Neural progenitor cell (in vitro differentiated cells): ENCODE results near the gene ISCA1. TPM values are rescaled to one million over a fixed set of nuclear protein-coding genes. Genes with fewer than 3 reads are reported as not detected.

Source experiments
- DNase-seq: peaks from one replicate; pipeline ENCODE4 v3.0.0-alpha.2; 2016; ENCODE audit warnings: low spot score
- H2AFZ ChIP-seq: fragments of 200-600 bp; sonication (generic); replicated peaks from 2 replicates; pipeline ENCODE4 v1.6.1; 2016; ENCODE audit warnings: antibody characterized with exemption
- H3F3A ChIP-seq: fragments of 200-600 bp; sonication (generic); 2 replicates; pipeline ENCODE4 v1.6.1; 2016; ENCODE audit warnings: antibody characterized with exemption, low read depth
- H3K27ac ChIP-seq: fragments of 200-600 bp; sonication (generic); 2 replicates; pipeline ENCODE4 v1.5.1; 2016; ENCODE audit warnings: mild to moderate bottlenecking
- H3K27me3 ChIP-seq: fragments of 200-600 bp; sonication (generic); 2 replicates; pipeline ENCODE4 v1.6.1; 2016; ENCODE audit warnings: mild to moderate bottlenecking, moderate library complexity
- H3K36me3 ChIP-seq: fragments of 200-600 bp; sonication (generic); 2 replicates; pipeline ENCODE4 v1.5.1; 2016
- H3K4me1 ChIP-seq: fragments of 200-600 bp; sonication (generic); 2 replicates; pipeline ENCODE4 v1.6.1; 2016; ENCODE audit warnings: mixed run types
- H3K4me2 ChIP-seq: fragments of 200-600 bp; sonication (generic); 2 replicates; pipeline ENCODE4 v1.6.1; 2016
- H3K4me3 ChIP-seq: fragments of 200-600 bp; sonication (generic); 2 replicates; pipeline ENCODE4 v1.5.1; 2016
- H3K79me2 ChIP-seq: fragments of 200-600 bp; sonication (generic); 2 replicates; pipeline ENCODE4 v1.6.1; 2016; ENCODE audit warnings: low read depth
- H3K9ac ChIP-seq: fragments of 200-600 bp; sonication (generic); 2 replicates; pipeline ENCODE4 v1.6.1; 2016
- H3K9me3 ChIP-seq: fragments of 200-600 bp; sonication (generic); 2 replicates; pipeline ENCODE4 v1.5.1; 2016; ENCODE audit warnings: low read depth
- H4K20me1 ChIP-seq: fragments of 200-600 bp; sonication (generic); 2 replicates; pipeline ENCODE4 v1.6.1; 2016; ENCODE audit warnings: low read depth
- H3K27ac Mint-ChIP-seq: 3 replicates; pipeline ENCODE4 v1.8.0; 2021; ENCODE audit warnings: mixed read lengths
- H3K27me3 Mint-ChIP-seq: 2 replicates; pipeline ENCODE4 v1.8.0; 2022; ENCODE audit warnings: low read depth, mild to moderate bottlenecking, inconsistent platforms, moderate library complexity, mixed read lengths; ENCODE audit not compliant: insufficient read depth
- H3K36me3 Mint-ChIP-seq: 3 replicates; pipeline ENCODE4 v1.8.0; 2021; ENCODE audit warnings: mixed read lengths
- H3K4me1 Mint-ChIP-seq: 3 replicates; pipeline ENCODE4 v1.8.0; 2021; ENCODE audit warnings: mixed read lengths
- H3K4me3 Mint-ChIP-seq: 3 replicates; pipeline ENCODE4 v1.8.0; 2021; ENCODE audit warnings: mild to moderate bottlenecking, moderate library complexity, mixed read lengths
- H3K9me3 Mint-ChIP-seq: 3 replicates; pipeline ENCODE4 v1.8.0; 2020; ENCODE audit warnings: mixed read lengths
- CTCF ChIP-seq: fragments of 200-600 bp; sonication (generic); IDR thresholded peaks from 2 replicates; pipeline ENCODE4 v1.5.1; 2017; ENCODE audit warnings: antibody characterized with exemption, mild to moderate bottlenecking
- EZH2 ChIP-seq: fragments of 200-600 bp; sonication (generic); IDR thresholded peaks from 2 replicates; pipeline ENCODE4 v1.6.1; 2017; ENCODE audit warnings: antibody characterized with exemption, mild to moderate bottlenecking, moderate library complexity
- EZH2phosphoT487 ChIP-seq: fragments of 200-600 bp; sonication (generic); IDR thresholded peaks from 2 replicates; pipeline ENCODE4 v1.6.1; 2017; ENCODE audit warnings: antibody characterized with exemption
- total RNA-seq: library from RNA; depleted of rRNA; stranded (reverse); fragments of >200 nt; gene quantifications from 2 replicates; pipeline ENCODE4 v1.2.3, GENCODE V29; 2015; ENCODE audit warnings: low replicate concordance

Gene ISCA1
- total RNA-seq, 1 donor from 2014 or later, result 42.9 TPM

GRCh38 chr9:86272221-86272620 lies 10.1 kb downstream of the ISCA1 start:
- no peaks in the 10 kb centered on the region for H3K27me3 ChIP-seq
- Mint-ChIP-seq H3K27me3 (peaks cover 2% of the 10 kb centered on the region), H3K36me3 (peaks cover 30% of the 10 kb centered on the region), H3K4me1 (peaks cover 5% of the 10 kb centered on the region), H3K4me3 (no peak overlapping the region), H3K27ac (no peak overlapping the region), H3K9me3 (peaks cover 11% of the 10 kb centered on the region)
- no peak overlapping the region for H3K27ac ChIP-seq
- peaks cover 14% of the 10 kb centered on the region for H3K79me2 ChIP-seq
- H3K4me1 ChIP-seq, result no peaks in the 10 kb centered on the region
- H2AFZ ChIP-seq, result no peak overlapping the region
- TF ChIP-seq EZH2phosphoT487, result no peak
- no peak for TF ChIP-seq CTCF
- no peak for TF ChIP-seq EZH2
- peaks cover 3% of the 10 kb centered on the region for H3K36me3 ChIP-seq
- H3F3A ChIP-seq, result no peaks in the 10 kb centered on the region
- no peak for DNase-seq
- H3K4me2 ChIP-seq, result no peak overlapping the region
- H3K9me3 ChIP-seq, result no peaks in the 10 kb centered on the region
- H3K9ac ChIP-seq, result no peak overlapping the region
- peaks cover 8% of the 10 kb centered on the region for H4K20me1 ChIP-seq
- no peak overlapping the region for H3K4me3 ChIP-seq

DNA sequence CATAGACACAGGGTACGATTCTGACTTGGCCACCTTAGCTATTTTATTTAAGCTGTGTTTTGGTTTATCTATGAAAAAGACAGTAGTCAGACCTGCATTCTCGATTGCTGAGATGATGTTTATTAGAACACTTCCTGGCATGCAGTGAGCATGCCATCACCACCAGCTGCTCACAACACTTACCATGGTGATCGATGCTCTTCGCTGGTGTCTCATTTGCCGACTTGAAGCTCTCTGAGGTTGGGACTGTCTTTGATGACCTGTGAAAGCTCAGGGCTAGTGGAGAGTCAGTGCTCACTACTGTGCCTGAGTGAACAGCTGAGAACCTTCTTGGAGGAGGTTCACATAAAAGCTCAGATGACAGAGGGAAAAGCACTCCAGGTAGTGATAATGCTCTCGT lies 18.5 kb downstream of the ISCA1 start:
- Histone ChIP-seq H3K27ac (no peak overlapping the region), H3K4me2 (no peak overlapping the region), H3K27me3 (no peaks in the 10 kb centered on the region), H3K9ac (no peak overlapping the region), H2AFZ (no peak overlapping the region), H3K9me3 (no peaks in the 10 kb centered on the region), H4K20me1 (peaks cover 3% of the 10 kb centered on the region), H3K4me1 (peaks cover 14% of the 10 kb centered on the region), H3K4me3 (no peak overlapping the region), H3K36me3 (no peaks in the 10 kb centered on the region), H3K79me2 (no peaks in the 10 kb centered on the region), H3F3A (peaks cover 5% of the 10 kb centered on the region)
- H3K4me3 Mint-ChIP-seq, result no peak overlapping the region
- TF ChIP-seq CTCF (no peak), EZH2 (no peak), EZH2phosphoT487 (no peak)
- no peak for DNase-seq
- H3K4me1 Mint-ChIP-seq, result peaks cover 26% of the 10 kb centered on the region
- peak overlapping the region; percentile 46 for H3K27ac Mint-ChIP-seq
- H3K27me3 Mint-ChIP-seq, result no peaks in the 10 kb centered on the region
- H3K9me3 Mint-ChIP-seq, result peaks cover 3% of the 10 kb centered on the region
- H3K36me3 Mint-ChIP-seq, result peaks cover 40% of the 10 kb centered on the region

- no peaks in the 10 kb centered on the region for H3K27me3 ChIP-seq
- H3K27ac Mint-ChIP-seq, result peak overlapping the region; percentile 51
Observed at GRCh38 chr9:86262492-86262891, 19.8 kb downstream of the ISCA1 start.

More at GRCh38 chr9:86262492-86262891, 19.8 kb downstream of the ISCA1 start:
- Histone ChIP-seq H4K20me1 (peaks cover 3% of the 10 kb centered on the region), H3K4me2 (peak overlapping the region; percentile 19), H3K9me3 (no peaks in the 10 kb centered on the region), H3K9ac (no peak overlapping the region), H3K36me3 (no peaks in the 10 kb centered on the region), H3K27ac (no peak overlapping the region), H3F3A (peaks cover 5% of the 10 kb centered on the region), H3K4me3 (no peak overlapping the region), H3K79me2 (no peaks in the 10 kb centered on the region), H2AFZ (no peak overlapping the region), H3K4me1 (peaks cover 14% of the 10 kb centered on the region)
- peaks cover 26% of the 10 kb centered on the region for H3K4me1 Mint-ChIP-seq
- DNase-seq, result peak; percentile 49
- H3K27me3 Mint-ChIP-seq, result no peaks in the 10 kb centered on the region
- no peaks in the 10 kb centered on the region for H3K9me3 Mint-ChIP-seq
- H3K36me3 Mint-ChIP-seq, result peaks cover 39% of the 10 kb centered on the region
- peak overlapping the region; percentile 46 for H3K4me3 Mint-ChIP-seq
- TF ChIP-seq EZH2 (no peak), CTCF (no peak), EZH2phosphoT487 (no peak)
